Stomach (tissue), 4 donors: ENCODE data around the gene PHF21A.

Source experiments
- CTCF ChIP-seq, 7 experiments: fragments of 450-650 bp in 4 of 7; fragments of 200-600 bp in 3 of 7; sonication (generic) in 3 of 7; IDR thresholded peaks; one replicate each; pipeline ENCODE4 v1.5.1; 2016 to 2019; ENCODE audit warnings: antibody characterized with exemption in 7 of 7, control low read depth in 2 of 7, mild to moderate bottlenecking in 1 of 7
- EP300 ChIP-seq: sonication (generic); formaldehyde crosslinking; IDR thresholded peaks from one replicate; pipeline ENCODE4 v1.6.1; 2017; ENCODE audit warnings: antibody characterized with exemption
- POLR2AphosphoS5 ChIP-seq, 3 donors: sonication (generic); formaldehyde crosslinking; IDR thresholded peaks; one replicate each; pipeline ENCODE4 v1.6.1; 2016; ENCODE audit warnings: antibody characterized with exemption in 3 of 3

- TF ChIP-seq CTCF (IDR thresholded peaks at IDR 0.05) (no peak), POLR2AphosphoS5 (IDR thresholded peaks at IDR 0.05) (no peak), EP300 (no peak)
These were observed 202.1 kb downstream of the PHF21A start for GRCh38 chr11:45918962-45919675.
